HK-2 (cell line): ENCODE results near the gene ST6GALNAC6.
A peak's percentile ranks its signal among the peaks of the same experiment; 100 is the strongest.

Source experiments
- DNase-seq: peaks from one replicate; pipeline ENCODE4 v3.0.0-alpha.2; 2018; ENCODE audit not compliant: unreplicated experiment

Gene ST6GALNAC6

DNA sequence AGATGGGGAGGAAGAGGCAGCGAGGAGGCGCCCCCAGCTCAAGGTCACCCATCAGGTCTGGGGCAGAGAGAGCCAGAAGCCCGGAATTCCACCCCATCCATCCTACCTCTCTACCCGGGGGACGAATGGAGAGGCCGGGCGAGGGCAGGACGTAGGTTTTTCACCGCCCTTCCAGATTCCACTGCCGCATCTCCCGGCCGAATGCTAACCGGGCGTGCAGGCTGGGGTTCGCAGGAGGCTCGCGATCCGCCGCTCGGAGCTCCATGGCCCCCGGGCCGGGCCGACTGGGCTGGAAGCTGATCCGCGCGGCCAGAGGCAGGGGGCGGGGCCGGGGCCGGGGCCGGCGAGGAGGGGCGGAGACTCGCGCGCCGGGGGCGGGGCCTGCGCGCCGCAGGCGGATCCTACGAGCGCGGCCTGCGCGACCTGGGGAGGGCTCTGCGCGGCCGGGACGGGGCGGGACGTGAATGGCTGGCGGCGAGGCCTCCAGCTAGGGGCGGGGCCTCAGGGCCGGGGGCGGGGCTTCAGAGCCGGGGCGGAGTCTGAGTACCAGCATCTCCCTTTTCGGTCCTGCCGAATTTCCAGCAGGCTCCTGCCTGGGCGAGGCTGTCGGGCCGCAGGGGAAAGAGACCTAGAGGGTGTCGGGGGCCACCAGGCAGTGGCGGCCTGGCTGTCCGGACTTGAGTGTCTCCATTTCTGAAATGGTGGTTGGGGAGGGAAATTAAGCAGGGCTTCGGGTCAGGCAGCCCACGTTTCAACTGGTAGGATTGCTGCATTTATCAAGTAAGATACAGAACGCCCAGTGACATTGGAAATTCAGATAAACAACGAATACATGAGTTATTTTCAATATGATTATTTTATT lies 17.5 kb upstream of the ST6GALNAC6 start, which contains the start of gene ST6GALNAC4:
Gene ST6GALNAC4 (minus strand): TSS at position 322 of the 862 bp plus-strand sequence. CDS start 622 bp downstream, outside the sequence.
- DNase-seq: peak; percentile 97

DNA sequence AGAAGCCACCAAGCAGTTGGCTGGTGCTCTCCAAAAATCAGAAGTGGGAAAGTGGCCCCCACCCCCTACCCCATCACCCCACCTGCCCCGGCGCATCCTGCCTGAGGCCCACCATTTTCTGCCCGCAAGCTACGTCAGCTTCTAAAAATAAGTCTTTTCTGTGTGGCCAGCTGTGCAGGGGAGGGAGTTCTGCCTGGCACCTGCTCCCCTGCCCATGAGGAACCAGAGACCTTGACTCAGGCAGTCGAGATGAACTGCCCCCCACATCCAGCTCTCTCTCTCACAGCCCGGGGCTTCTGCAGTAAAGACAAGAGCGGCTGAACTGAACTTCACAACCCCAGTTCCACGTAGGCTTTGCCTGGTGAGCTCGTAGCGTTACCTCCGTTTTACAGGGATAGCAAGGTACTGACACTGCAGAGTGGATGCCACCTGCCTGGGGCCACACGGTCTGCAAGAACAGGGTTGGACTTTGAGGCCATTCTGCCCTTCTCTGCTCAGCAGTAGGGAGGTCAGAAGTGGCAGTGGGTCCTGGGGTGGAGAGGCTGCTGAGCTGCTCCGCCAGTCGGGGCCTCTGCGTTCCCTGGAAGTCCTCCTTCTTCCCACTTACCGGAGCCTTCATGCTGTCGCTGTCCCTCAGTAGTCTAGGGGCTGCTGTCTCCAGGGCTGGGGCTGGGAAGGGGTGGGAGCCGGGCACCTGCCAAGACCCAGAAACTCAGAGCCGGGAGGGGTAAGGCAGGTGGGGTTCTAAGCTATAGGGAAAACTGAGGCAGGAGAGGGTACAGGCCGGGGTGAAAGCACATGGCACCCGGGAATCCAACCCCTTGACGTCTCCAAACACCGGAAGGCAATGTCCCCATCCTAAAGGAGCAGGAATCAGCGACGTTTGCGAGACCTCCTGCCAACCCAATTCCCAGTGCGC lies 16.7 kb upstream of the ST6GALNAC6 start:
- peak; percentile 29 for DNase-seq

DNA sequence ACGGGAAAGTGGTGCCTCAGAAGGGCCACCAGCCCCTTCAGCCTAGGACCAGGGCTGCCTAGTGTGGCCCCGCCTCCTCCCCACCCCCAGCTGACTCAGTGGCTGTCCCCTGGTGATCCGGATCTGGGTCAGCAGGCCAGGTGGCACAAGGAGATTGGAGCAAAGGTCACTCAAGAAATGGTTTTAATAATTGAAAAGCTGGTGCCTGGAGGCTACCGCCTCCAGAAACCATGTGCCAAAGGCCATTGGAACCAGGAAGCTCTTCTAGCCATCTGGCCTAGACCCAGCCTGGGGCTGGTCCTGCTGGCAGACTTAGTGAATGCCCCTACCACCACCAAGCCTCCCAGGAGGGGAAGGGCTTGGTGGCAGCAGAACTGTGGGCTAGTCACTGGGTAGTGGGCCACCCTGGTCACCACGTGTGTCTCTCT lies 15.9 kb upstream of the ST6GALNAC6 start:
- no peak for DNase-seq

DNA sequence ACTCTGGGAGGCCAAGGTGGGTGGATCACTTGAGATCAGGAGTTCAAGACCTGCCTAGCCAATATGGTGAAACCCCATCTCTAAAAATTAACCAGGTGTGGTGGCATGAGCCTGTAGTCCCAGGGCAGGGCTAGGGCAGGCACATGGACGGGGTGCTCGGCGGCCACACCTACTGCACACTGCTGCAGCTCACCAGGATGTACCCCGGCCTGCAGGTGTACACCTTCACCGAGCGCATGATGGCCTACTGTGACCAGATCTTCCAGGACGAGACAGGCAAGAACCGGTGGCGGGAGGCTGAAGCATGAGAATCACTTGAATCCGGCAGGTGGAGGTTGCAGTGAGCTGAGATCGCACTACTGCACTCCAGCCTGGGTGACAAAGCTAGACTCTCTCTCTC lies 14.3 kb upstream of the ST6GALNAC6 start:
- no peak for DNase-seq

DNA sequence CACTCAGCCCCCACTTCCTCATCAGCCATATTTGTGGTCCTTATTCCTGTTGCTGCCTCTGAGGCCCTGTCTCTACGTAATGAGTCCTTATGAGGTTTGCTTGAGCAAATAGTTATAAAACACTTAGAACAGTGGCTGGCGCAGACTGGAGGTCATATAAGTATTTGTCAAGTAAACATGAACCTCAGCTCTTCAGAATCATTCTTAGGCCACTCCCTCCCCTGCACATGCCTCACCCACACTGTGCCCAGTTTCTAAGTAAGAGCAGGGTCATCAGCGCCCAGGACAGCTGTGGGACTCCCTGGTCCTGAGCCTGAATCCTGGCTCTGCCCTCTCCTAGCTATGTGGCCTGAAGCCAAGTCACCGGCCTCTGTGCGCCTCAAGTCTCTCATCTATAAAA lies 13.5 kb upstream of the ST6GALNAC6 start:
- DNase-seq: no peak

DNA sequence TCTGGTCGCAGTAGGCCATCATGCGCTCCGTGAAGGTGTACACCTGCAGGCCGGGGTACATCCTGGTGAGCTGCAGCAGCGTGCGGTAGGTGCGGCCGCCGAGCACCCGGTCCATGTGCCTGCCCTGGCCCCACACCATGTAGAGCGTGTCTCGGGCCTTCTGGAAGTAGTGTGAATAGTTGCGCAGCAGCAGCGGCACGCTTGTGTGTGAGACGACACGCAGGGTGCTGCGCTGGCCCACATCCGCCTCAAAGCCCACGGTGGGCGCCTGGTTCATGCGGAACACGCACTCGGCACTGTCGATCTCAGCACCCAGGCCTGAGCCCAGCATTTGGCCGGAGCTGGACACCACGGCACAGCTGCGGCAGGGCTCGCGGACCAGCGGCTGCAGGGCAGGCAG lies 12.9 kb upstream of the ST6GALNAC6 start:
- no peak for DNase-seq

DNA sequence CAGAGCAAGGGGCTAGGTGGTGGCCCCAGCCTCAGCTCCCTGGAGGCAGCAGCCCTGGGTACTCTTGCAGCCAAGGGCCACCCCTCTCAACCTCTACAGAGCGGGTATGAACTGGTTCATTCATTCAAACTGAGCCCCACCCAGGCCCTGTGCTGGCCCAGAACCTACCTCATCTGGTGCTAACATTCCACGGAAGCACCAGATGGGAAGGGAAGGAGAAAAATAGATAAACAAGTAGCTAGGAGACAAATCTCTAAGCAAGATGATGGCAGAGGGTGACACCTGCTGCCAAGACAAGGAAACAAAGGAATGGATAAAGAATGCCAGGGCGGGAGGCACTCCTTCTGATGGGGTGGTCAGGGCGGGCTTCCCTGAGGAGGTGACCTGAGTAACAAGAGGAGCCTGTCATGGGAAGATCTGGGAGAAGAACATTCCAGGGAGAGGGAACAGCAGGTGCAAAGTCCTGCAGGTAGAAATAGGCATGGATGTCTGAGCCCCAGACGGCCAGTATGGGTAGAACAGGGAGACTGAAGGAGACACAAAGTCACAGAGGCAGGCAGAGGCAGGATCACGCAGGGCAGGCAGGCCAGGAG lies 11.3 kb upstream of the ST6GALNAC6 start:
- no peak for DNase-seq

DNA sequence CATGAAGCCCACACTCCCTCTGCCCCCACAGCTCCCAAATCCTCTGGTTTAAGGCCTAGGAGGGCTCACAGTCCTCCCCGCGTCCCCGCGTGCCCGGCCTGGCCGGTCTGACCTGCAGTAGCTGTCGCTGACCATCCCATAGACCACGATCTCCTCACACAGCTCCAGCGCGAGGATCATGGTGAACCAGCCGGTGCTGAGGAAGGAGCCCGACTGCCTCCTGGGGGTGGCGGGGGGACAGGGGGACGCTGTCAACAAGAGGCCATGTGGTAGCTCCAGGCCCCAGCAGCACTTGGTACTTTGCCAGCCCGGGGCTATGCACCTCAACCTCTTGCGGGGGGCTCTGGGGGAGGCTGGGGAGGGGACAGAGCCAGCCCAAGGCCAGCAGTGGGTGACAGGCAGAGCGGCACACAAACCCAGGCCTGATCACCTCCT lies 10.5 kb upstream of the ST6GALNAC6 start:
- DNase-seq: no peak

DNA sequence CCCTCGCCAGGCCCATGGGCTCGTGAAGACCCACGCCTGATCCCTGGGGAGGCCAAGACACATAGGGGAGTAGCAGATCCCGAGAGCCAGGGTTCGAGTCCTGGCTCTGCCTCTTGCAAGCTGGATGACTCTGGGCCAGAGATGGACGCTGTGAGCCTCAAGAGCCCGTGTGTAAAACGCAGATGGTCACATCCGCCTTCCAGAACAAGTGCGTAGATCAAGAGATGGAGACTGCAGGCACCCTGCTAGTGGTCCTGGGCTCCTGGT lies 9.2 kb upstream of the ST6GALNAC6 start:
- no peak for DNase-seq

DNA sequence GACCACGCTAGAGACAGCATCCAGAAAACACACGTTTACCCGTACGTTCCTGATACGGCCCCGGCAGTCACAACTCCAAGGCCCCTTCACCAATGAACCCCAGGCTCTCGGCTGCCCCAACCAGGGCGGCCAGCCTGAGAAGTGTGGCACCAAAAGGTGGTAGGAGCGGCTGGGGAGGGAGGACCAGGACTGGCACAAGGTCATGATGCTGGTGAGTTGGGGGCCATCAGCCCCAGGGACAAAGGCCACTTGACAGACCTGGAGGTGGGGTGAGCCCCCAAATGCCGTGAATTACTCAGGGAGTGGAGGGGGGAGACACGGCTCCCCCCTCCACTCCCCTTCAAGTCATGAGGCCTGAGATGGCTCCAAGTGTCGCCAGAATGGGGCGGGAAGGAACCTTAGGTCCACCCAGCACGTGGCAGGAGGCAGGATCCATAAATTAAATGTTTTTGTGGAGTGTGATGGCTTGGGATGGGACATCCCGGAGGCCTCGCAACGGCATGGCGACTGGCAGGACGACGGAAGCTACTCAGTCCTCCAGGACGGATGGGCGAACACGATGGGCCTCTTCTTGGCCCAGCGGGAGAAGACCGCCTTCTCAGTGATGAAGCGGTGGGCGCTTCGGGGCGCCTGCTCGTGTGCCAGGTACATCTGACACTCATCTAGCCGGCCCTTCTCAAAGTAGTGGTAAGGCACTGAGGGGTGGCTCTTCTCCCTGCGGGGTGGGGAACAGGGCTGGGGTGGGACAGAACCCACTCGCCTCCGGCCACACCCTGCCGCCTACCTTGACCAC lies 8.7 kb upstream of the ST6GALNAC6 start:
- DNase-seq: no peak

DNA sequence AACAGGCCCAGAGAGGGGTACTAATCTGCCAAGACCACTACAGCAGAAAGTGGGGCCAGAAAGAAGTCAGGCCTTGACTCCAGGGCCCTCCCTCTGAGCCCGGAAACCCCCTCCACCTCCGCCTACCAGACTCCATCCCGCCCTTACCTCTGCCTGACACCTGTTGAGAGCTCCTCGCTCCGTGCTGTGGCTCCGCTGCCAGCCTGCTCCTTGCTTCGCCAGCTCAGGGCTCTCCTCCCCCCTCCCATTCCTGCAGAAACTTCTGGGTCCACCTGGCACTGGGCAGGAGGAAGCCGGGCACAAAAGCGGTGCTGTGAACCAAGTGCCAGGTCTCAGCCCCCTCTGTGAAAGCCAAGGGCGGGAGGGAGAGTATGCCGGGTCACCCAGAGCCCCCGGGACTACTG lies 6.4 kb upstream of the ST6GALNAC6 start:
- no peak for DNase-seq

DNA sequence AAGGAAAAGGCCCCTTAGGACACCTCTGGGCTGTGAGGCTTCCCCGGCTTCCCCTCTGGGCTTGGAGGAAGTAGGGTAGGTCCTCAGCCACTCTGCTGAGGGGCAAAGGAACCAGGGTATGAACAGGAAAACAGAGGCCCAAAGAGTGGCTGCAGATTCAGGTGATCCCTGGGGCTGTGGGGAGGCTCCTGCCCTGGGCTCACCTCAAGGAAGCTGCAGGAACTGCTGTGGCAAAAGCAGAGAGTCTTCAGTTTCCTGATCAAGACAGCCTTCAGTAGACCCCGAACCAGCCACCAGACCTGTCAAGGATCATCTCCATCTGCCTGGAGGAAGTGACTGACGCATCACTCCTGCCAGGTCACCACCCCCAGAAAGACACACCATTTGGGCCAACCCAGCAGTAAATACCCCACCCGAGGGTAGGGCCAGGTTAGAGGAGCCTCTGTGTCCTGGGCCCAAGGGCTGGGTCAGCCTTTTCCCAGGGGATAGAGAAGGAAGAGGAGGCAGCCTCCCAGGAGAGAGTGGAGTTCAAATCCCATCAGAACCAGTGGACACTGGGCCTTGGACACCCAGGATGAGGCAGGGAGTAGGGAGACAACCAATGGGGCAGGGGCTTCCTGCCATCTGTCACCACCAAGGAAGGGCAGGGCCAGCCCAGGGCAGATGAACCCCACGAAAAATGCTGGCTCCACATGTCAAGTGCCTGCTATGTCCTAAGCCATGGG lies 5.8 kb upstream of the ST6GALNAC6 start:
- no peak for DNase-seq

DNA sequence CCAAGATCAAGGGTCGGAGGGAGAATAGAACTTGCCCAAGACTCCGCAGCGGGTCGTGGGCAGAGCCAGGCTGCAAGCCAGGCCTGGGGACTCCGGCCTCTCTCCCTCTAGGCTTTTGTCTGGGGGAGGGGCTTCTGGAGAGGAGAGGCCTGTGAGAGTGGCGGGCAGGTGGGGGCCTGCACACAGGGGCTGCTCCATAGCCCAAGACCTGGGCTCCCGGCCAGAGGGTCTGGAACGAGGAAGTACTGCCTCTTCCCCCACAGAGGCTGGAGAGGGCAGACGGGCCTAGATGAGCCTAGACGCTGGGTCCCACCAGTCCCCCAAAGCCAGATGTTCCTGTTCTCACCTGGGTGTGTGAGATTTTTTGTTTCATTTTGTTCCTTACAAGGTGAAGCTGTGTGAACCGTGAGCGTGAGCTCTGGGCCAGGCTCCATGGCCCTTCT lies 5.2 kb upstream of the ST6GALNAC6 start:
- no peak for DNase-seq

DNA sequence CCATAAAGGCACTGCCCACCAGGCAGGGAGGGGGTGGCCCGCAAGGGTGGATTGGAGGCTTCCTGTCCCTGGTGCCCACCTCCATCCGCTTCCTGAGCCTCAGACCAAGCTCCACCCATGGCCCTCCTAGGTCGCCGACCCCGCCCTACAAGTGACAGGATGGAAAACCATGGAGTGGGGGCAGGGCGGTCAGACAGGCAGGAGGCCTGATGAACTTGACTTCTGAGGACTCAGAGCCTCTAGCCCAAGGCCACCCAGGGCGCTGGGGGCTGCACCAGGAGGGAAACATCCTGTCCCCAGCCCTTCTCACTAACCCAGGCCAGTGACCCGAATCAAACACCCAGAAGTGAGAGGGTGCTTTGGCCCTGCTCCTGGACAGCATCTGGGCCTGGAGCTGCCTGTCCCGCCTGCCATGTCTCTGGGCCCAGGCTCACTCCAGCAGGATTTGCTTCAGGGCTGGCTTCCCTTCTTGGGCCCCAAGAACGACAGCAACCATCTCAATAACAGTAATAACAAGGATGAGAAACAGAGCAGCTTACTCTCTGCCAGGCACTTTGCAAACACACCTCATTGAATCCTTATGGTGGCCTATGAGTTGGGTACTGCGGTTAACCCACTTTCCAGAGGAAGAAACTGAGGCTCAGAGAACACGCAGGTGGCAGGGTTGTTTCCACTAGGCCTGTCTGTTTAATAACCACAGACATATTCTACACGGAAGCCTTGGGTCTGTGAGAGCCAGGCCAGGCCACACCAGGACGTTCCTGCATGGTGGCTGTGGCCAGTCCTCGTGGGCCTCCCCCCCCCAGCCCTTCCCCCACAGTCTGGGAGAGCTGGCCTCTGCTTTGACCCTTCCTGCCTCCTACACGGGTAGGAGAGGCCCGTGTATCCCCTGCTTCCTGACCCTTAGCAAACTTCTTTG lies 4.4 kb upstream of the ST6GALNAC6 start:
- DNase-seq: peak; percentile 38

DNA sequence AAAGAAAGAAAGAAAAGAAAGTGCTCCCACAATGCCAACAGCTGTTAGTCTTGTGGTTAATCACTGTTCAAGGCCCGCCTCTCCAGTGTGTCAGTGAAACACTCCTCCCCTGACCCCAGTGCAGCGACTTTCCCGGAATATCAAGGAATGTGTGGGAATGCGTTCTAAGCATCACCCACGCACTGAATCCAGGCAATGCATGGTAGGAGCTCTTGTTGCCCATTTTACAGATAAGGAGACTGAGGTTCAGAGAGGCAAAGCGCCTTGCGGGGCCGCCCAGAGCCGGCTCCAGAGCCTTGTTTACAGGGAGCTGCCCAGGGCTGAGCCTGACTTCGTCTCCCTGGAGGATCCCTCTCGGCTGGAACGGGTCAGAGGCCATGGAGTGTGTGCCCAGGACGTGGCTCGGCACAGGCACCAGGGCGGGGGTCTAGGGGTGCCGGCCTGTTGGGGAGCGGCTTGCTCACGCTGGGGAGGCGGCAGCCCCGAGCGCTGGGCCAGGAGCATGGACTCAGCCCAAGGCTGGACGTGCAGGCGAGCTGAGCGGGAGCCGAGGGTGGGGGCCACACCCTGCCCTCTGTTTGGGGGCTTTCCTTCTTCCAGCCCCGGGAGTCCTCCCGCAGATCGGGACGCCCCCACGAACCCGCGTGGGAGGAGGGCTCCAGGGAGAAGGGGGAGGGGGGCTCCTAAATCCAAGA lies 823 bp downstream of the ST6GALNAC6 start:
- peak; percentile 49 for DNase-seq

DNA sequence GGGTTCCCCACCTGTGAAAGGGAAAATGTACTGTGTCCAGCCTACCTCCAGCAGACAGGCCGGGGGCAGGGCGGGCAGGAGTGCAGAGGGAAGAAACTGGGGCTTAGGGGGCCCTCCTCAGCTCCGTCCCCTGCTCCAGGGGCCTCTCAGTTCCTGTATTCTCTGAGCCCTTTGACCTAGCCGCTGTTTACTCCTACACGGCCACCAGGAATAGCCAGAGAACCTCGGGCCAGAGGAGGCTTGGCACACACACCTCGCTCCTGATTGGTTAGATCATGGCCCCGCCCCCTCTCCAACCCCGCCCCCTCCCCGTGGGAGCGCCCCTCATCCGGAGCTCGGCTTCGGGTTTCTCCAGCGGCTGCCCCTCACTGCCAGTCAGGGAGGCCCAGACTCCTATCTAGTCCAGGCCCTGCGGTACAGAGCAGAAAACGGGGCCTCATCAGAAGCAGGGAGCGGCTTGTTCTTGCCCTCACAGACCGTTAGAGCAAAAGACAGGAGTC lies 2.2 kb downstream of the ST6GALNAC6 start:
- DNase-seq: no peak

DNA sequence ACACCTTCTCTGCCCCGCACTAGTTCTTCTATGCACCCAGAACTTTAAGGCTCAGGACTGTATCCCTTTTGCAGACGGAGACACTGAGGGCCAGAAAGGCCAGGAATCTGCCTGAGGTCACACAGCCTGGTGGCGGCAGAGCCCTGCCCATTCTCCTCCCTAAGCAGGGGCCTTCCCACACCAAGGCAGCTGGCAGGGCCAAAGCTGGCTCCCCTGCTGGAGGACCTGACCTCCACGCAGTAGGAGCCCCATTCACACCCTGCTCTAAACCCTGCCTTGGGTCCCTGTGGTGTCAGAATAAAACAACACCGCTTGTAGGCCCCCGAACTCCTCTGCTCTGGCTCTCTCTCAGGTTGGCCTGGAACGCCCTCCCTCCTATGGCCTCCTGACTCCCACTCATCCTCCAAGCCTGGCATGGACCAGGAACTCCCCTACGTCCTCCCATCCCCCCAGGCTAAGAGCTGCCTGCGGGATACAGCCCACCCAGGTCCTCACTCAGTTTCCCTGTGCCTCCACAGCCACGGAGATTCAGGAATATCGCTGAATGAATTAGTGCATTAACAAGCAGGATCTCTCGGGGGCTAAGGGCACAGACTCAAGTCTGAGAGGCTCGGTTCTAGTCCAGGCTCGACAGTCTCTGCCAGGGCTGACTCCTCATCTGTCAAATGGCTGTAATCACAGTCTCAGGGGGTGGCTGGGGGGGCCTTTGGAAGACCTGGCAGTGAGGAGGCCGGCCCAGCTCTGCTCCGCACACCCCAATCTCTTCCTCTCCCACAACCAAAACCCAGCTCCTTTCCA lies 2.8 kb downstream of the ST6GALNAC6 start:
- DNase-seq: no peak

DNA sequence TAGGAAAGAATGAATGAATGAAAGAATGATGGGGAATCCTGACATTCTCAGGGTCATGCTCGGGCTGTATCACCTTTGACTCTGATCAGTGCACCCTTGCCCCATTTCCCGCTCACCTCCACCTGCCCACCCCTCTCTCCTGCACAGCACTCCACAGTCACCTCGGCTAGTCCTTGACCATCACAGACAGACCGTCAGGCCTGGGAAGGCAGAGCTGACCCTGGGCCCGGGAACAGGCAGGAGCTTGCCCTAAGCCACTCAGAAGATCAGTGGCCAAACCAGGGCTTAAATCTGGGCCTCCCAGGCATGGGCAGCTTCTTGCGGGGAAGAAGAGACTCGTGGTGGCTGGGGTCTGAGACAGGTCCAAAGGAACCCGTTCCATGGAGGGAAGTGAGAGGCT lies 3.6 kb downstream of the ST6GALNAC6 start:
- DNase-seq: no peak
